Karpas-422 (cell line): ENCODE data around the gene LIPM. TPM values are rescaled to one million over a fixed set of nuclear protein-coding genes. Genes with fewer than 3 reads are reported as not detected.

Source experiments
- DNase-seq: peaks from one replicate; pipeline ENCODE4 v3.0.0-alpha.2; 2015
- H2AFZ ChIP-seq: fragments of 200-600 bp; sonication (generic); 2 replicates; pipeline ENCODE4 v1.6.1; 2014; ENCODE audit warnings: antibody characterized with exemption, low read length, mixed read lengths
- H3K27ac ChIP-seq: fragments of 200-600 bp; sonication (generic); 2 replicates; pipeline ENCODE4 v1.5.1; 2014; ENCODE audit warnings: mild to moderate bottlenecking, low read length, moderate library complexity
- H3K27me3 ChIP-seq: fragments of 200-600 bp; sonication (generic); 2 replicates; pipeline ENCODE4 v1.6.1; 2014; ENCODE audit warnings: low read length, mixed read lengths
- H3K36me3 ChIP-seq: fragments of 200-600 bp; sonication (generic); 2 replicates; pipeline ENCODE4 v1.6.1; 2014; ENCODE audit warnings: low read length, mixed read lengths; ENCODE audit not compliant: insufficient read depth
- H3K4me1 ChIP-seq: fragments of 200-600 bp; sonication (generic); 2 replicates; pipeline ENCODE4 v1.6.1; 2014; ENCODE audit warnings: mild to moderate bottlenecking, low read length, mixed read lengths
- H3K4me2 ChIP-seq: fragments of 200-600 bp; sonication (generic); 2 replicates; pipeline ENCODE4 v1.6.1; 2014; ENCODE audit warnings: low read length, low read depth, mild to moderate bottlenecking; ENCODE audit not compliant: poor library complexity, severe bottlenecking
- H3K4me3 ChIP-seq: fragments of 200-600 bp; sonication (generic); 2 replicates; pipeline ENCODE4 v1.5.1; 2014; ENCODE audit warnings: mild to moderate bottlenecking, antibody characterized with exemption, low read length, mixed read lengths
- H3K79me2 ChIP-seq: fragments of 200-600 bp; sonication (generic); 2 replicates; pipeline ENCODE4 v1.6.1; 2014; ENCODE audit warnings: mild to moderate bottlenecking, low read length, mixed read lengths
- H3K9ac ChIP-seq: fragments of 200-600 bp; sonication (generic); 2 replicates; pipeline ENCODE4 v1.6.0; 2014; ENCODE audit warnings: low read length
- H3K9me2 ChIP-seq: fragments of 200-600 bp; sonication (generic), shearing (Covaris generic); replicated peaks from 2 replicates; pipeline ENCODE4 v1.6.0; 2014; ENCODE audit warnings: mild to moderate bottlenecking, low read length, moderate library complexity; ENCODE audit not compliant: insufficient read depth
- H3K9me3 ChIP-seq: fragments of 300-700, 200-600 bp; sonication (generic); 2 replicates; pipeline ENCODE4 v1.6.1; 2014; ENCODE audit warnings: low read length, mixed read lengths
- H4K20me1 ChIP-seq: fragments of 200-600 bp; sonication (generic); 2 replicates; pipeline ENCODE4 v1.6.1; 2014; ENCODE audit warnings: mild to moderate bottlenecking, antibody characterized with exemption, low read length, low read depth; ENCODE audit not compliant: insufficient read depth
- total RNA-seq: library from RNA; depleted of rRNA; stranded (reverse); fragments of >200 nt; shearing (Covaris generic); gene quantifications from 2 replicates; pipeline ENCODE4 v1.2.3, GENCODE V29; 2014; ENCODE audit warnings: low replicate concordance; rRNA removed

Gene LIPM
- total RNA-seq, 1 experiment from 2014 or later = not detected

DNA sequence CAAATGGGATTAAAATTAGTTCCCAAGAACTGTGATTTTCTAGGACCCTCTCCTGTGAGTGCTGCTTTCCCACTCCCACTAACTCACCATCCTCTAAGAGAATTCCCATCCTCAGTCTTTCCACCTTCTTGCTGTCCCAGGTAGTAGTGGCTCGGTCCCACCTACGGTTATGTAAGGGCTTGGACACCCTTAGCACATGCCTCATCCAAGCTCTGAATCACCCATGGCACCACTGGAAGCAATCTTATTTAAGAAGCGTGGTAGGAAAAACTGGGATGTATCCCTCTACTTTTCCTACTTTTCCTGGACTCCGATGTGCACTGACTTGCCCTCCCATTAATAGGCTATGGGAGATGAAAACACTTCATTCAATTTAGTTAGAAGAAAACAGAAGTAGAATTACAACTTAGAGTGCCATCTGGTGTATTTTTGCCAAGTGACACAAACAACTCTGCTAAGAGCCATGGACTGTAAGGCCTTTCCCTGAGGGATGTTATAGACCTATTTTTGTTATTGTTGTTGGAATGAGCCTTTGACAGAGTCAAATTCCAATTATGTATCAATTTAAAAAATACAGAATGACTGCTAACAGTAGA lies 62.8 kb downstream of the LIPM start:
- Histone ChIP-seq H3K27ac (no peak overlapping the region), H4K20me1 (no peaks in the 10 kb centered on the region), H3K9me2 (no peaks in the 10 kb centered on the region), H2AFZ (no peak overlapping the region), H3K4me3 (no peak overlapping the region), H3K27me3 (no peaks in the 10 kb centered on the region), H3K79me2 (no peaks in the 10 kb centered on the region), H3K36me3 (no peaks in the 10 kb centered on the region), H3K4me2 (no peak overlapping the region), H3K9ac (no peak overlapping the region), H3K9me3 (no peaks in the 10 kb centered on the region), H3K4me1 (no peaks in the 10 kb centered on the region)
- DNase-seq = no peak

DNA sequence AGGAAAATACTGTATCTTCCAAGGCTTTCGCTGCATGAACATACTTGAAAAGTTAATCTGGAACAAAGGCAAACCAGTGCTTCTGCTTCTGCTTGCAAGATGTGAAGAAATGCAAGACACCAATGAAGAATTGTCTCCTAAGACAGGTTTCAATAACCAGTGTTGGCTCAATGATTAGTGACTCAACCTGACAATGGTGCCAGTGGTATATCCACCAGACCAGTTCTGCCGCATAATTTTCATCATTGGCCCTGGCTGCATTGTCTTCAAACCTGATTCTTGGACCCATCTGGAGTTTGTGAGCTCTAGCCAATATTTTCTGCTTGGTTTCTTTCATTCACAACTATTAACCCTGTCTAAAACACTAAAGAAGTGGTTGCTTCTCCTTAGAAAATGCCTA lies 63.9 kb downstream of the LIPM start:
- Histone ChIP-seq H4K20me1 (no peaks in the 10 kb centered on the region), H3K4me3 (no peak overlapping the region), H3K27me3 (no peaks in the 10 kb centered on the region), H3K9ac (no peak overlapping the region), H2AFZ (no peak overlapping the region), H3K36me3 (no peaks in the 10 kb centered on the region), H3K27ac (no peak overlapping the region), H3K9me3 (no peaks in the 10 kb centered on the region), H3K4me2 (no peak overlapping the region), H3K4me1 (no peaks in the 10 kb centered on the region), H3K79me2 (no peaks in the 10 kb centered on the region), H3K9me2 (no peaks in the 10 kb centered on the region)
- DNase-seq = no peak

DNA sequence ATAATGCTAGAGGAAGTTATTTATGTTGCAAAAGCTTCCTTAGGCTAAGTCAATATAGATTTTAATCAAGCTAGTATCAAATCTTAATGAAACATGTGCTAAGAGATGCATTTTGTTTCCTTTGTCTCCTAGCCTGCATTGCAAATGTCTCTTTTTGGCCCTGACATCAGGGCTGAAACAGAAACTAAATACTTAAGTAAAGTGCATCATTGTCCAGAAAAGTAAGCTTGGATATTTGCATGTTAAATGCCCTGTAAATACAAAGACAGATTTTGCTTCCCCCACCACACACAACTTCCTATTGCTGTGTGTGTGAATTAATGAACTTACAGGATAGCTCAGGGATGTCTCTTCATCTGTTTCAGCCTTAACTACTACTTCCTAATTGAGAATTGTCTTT lies 67.6 kb downstream of the LIPM start:
- H3K79me2 ChIP-seq = no peaks in the 10 kb centered on the region
- no peaks in the 10 kb centered on the region for H3K9me2 ChIP-seq
- H3K4me1 ChIP-seq = no peaks in the 10 kb centered on the region
- no peaks in the 10 kb centered on the region for H3K36me3 ChIP-seq
- no peak overlapping the region for H3K4me3 ChIP-seq
- H3K27me3 ChIP-seq = no peaks in the 10 kb centered on the region
- H3K27ac ChIP-seq = no peak overlapping the region
- H3K9ac ChIP-seq = no peak overlapping the region
- H3K9me3 ChIP-seq = no peaks in the 10 kb centered on the region
- H3K4me2 ChIP-seq = no peak overlapping the region
- no peak overlapping the region for H2AFZ ChIP-seq
- no peaks in the 10 kb centered on the region for H4K20me1 ChIP-seq
- DNase-seq = no peak

Other genes with a start within 250 kb of the LIPM start
- gene RNLS, start 219.4 kb upstream of the LIPM start, total RNA-seq = not detected in 2 replicates
- not detected in 2 replicates for gene LIPJ, start 216.0 kb upstream of the LIPM start, total RNA-seq
- gene LIPF, start 138.3 kb upstream of the LIPM start, total RNA-seq = 0.22 TPM in 1 of 2 replicates, not detected in the other
- gene LIPK, start 96.5 kb upstream of the LIPM start, total RNA-seq = not detected in 2 replicates
- gene LIPN, start 42.7 kb upstream of the LIPM start, total RNA-seq = not detected in 2 replicates
- not detected in 2 replicates for gene ANKRD22, start 49.1 kb downstream of the LIPM start, total RNA-seq
- 38.5 and 44.8 TPM in 2 replicates for gene STAMBPL1, start 77.5 kb downstream of the LIPM start, total RNA-seq
- 0.61 and 1.3 TPM in 2 replicates for gene ACTA2, start 150.0 kb downstream of the LIPM start, total RNA-seq
- gene FAS, start 188.1 kb downstream of the LIPM start, total RNA-seq = 68.5 and 91.9 TPM in 2 replicates